Trophoblast cell (in vitro differentiated cells and primary cell): ENCODE measurements around the gene TBC1D5.

Experiments
- DNase-seq, 2 donors: peaks; one replicate each; pipeline ENCODE4 v3.0.0-alpha.2; 2016
- H2AFZ ChIP-seq: 2 replicates; pipeline ENCODE4 v1.6.1; 2013; ENCODE audit warnings: low read length, moderate library complexity, mild to moderate bottlenecking; ENCODE audit not compliant: insufficient read depth, poor library complexity
- H2AK5ac ChIP-seq: 2 replicates; pipeline ENCODE4 v1.6.1; 2013; ENCODE audit warnings: mild to moderate bottlenecking, low read length
- H2BK120ac ChIP-seq: 2 replicates; pipeline ENCODE4 v1.6.1; 2013; ENCODE audit warnings: low read length, mild to moderate bottlenecking, moderate library complexity; ENCODE audit not compliant: insufficient read depth, poor library complexity
- H2BK12ac ChIP-seq: 2 replicates; pipeline ENCODE4 v1.6.1; 2013; ENCODE audit warnings: mild to moderate bottlenecking, low read length, moderate library complexity
- H2BK5ac ChIP-seq: 2 replicates; pipeline ENCODE4 v1.6.1; 2013; ENCODE audit warnings: low read length, low read depth, moderate library complexity, mild to moderate bottlenecking; ENCODE audit not compliant: poor library complexity
- H3K14ac ChIP-seq: 2 replicates; pipeline ENCODE4 v1.6.1; 2013; ENCODE audit warnings: mild to moderate bottlenecking, low read length
- H3K18ac ChIP-seq: 2 replicates; pipeline ENCODE4 v1.6.1; 2013; ENCODE audit warnings: mild to moderate bottlenecking, low read length
- H3K23ac ChIP-seq: 2 replicates; pipeline ENCODE4 v1.6.1; 2013; ENCODE audit warnings: low read length
- H3K27ac ChIP-seq: 2 replicates; pipeline ENCODE4 v1.5.1; 2013; ENCODE audit warnings: low read depth, mild to moderate bottlenecking, inconsistent platforms, low read length, moderate library complexity
- H3K27me3 ChIP-seq: 2 replicates; pipeline ENCODE4 v1.6.1; 2013; ENCODE audit warnings: inconsistent platforms, mild to moderate bottlenecking, low read length, moderate library complexity; ENCODE audit not compliant: insufficient read depth
- H3K36me3 ChIP-seq, 2 experiments: 1 replicate in 1 of 2; 2 replicates in 1 of 2; pipeline ENCODE4 v1.6.1; 2013; ENCODE audit warnings: low read length in 2 of 2, mild to moderate bottlenecking in 2 of 2, moderate library complexity in 1 of 2; ENCODE audit not compliant: insufficient read depth in 2 of 2, control insufficient read depth in 1 of 2
- H3K4ac ChIP-seq: 2 replicates; pipeline ENCODE4 v1.6.1; 2013; ENCODE audit warnings: low read depth, mild to moderate bottlenecking, low read length, moderate library complexity
- H3K4me1 ChIP-seq, 2 experiments: 1 replicate in 1 of 2; 2 replicates in 1 of 2; pipeline ENCODE4 v1.6.1; 2013; ENCODE audit warnings: low read length in 2 of 2, mild to moderate bottlenecking in 2 of 2, moderate library complexity in 1 of 2; ENCODE audit not compliant: insufficient read depth in 2 of 2, control insufficient read depth in 1 of 2
- H3K4me2 ChIP-seq: 2 replicates; pipeline ENCODE4 v1.6.1; 2013; ENCODE audit warnings: inconsistent platforms, mild to moderate bottlenecking, low read length, moderate library complexity
- H3K4me3 ChIP-seq: 2 replicates; pipeline ENCODE4 v1.5.1; 2013; ENCODE audit warnings: mild to moderate bottlenecking, low read depth, low read length, inconsistent platforms
- H3K79me1 ChIP-seq: one replicate; pipeline ENCODE4 v1.6.1; 2013; ENCODE audit warnings: low read length
- H3K79me2 ChIP-seq: 2 replicates; pipeline ENCODE4 v1.6.1; 2013; ENCODE audit warnings: low read length, mild to moderate bottlenecking; ENCODE audit not compliant: control insufficient read depth, insufficient read depth, poor library complexity
- H3K9ac ChIP-seq: 2 replicates; pipeline ENCODE4 v1.6.1; 2013; ENCODE audit warnings: mild to moderate bottlenecking, low read length
- H3K9me3 ChIP-seq: 2 replicates; pipeline ENCODE4 v1.6.1; 2013; ENCODE audit warnings: low read depth, mild to moderate bottlenecking, control low read depth, inconsistent platforms, low read length; ENCODE audit not compliant: insufficient read depth
- H4K12ac ChIP-seq: 2 replicates; pipeline ENCODE4 v1.6.1; 2013; ENCODE audit warnings: low read depth, mild to moderate bottlenecking, low read length, moderate library complexity
- H4K8ac ChIP-seq: 2 replicates; pipeline ENCODE4 v1.6.1; 2013; ENCODE audit warnings: low read depth, mild to moderate bottlenecking, low read length, moderate library complexity
- H4K91ac ChIP-seq: one replicate; pipeline ENCODE4 v1.6.1; 2013; ENCODE audit warnings: low read depth, mild to moderate bottlenecking, low read length, moderate library complexity
- WGBS: extraction: QIAGEN DNeasy Blood & Tissue Kit; methylation state at CpG from one replicate; pipeline ENCODE4 v1.1.7; 2013; ENCODE audit warnings: missing lambda C conversion rate; ENCODE audit not compliant: insufficient read length, insufficient coverage; ENCODE audit errors: extremely low coverage; 5-methylcytosine and 5-hydroxymethylcytosine counted together

TBC1D5 gene

DNA sequence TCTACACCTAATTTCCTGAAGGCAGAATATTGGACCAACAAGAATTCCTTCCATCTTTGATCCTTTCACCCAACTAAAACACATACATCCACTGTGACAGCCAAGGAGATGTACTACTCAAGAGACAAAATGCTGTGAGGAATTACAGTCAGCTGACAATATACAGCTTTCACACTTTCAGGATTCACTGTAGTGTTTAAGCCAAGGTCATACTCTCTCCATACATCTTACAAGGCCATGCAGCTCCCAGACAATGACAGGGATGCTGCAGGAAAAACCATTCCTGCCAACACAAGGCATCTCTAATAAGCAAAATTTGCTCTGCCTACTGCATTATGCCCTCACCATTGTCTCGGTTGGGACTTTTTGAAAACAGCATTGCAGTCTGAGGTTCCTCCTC is 170.7 kb downstream of the TBC1D5 start:
- no peak overlapping the region for H3K9ac ChIP-seq
- H2BK12ac ChIP-seq, result no peak overlapping the region
- no peak overlapping the region for H2AK5ac ChIP-seq
- H3K9me3 ChIP-seq, result no peaks in the 10 kb centered on the region
- H4K8ac ChIP-seq, result no peak overlapping the region
- no peak overlapping the region for H2BK120ac ChIP-seq
- H2AFZ ChIP-seq, result no peak overlapping the region
- WGBS, result no CpG with 5 or more reads among the region's 1 CpG
- no peaks in the 10 kb centered on the region for H3K79me2 ChIP-seq
- DNase-seq, result no peak
- no peak overlapping the region for H3K27ac ChIP-seq
- H4K12ac ChIP-seq, result no peak overlapping the region
- H3K18ac ChIP-seq, result no peak overlapping the region
- no peak overlapping the region for H3K4me3 ChIP-seq
- H3K23ac ChIP-seq, result no peak overlapping the region
- H2BK5ac ChIP-seq, result no peak overlapping the region
- no peaks in the 10 kb centered on the region for H3K4me1 ChIP-seq
- H3K14ac ChIP-seq, result no peak overlapping the region
- no peaks in the 10 kb centered on the region for H3K79me1 ChIP-seq
- H3K36me3 ChIP-seq, result no peaks in the 10 kb centered on the region
- H3K27me3 ChIP-seq, result no peaks in the 10 kb centered on the region
- no peak overlapping the region for H3K4ac ChIP-seq
- H4K91ac ChIP-seq, result no peak overlapping the region
- no peak overlapping the region for H3K4me2 ChIP-seq

DNA sequence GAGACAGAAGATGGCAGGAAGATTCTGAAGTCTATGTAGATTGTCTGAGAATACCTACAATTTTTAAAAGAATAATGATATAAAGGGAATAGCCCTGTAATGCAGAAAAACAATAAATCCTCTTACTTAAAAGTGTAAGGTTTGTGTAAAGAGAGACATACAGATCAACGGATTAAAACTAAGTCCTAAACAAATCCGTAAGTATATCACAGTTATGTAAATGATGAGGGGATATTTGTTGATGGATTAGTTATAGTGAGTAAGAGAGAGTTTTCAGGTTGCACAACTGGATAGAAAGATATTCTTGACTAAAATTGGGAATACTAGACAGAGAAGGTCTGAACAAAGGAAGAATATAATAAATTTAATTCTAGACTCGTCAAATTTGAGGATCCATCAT is 179.6 kb downstream of the TBC1D5 start:
- Histone ChIP-seq H3K4me3 (no peak overlapping the region), H3K27ac (no peak overlapping the region), H3K18ac (no peak overlapping the region), H4K12ac (no peak overlapping the region), H3K9me3 (no peaks in the 10 kb centered on the region), H2AK5ac (no peak overlapping the region), H3K4ac (no peak overlapping the region), H3K36me3 (no peaks in the 10 kb centered on the region), H3K4me1 (no peaks in the 10 kb centered on the region), H3K79me1 (no peaks in the 10 kb centered on the region), H3K4me2 (no peak overlapping the region), H2BK12ac (no peak overlapping the region), H2BK5ac (no peak overlapping the region), H4K8ac (no peak overlapping the region), H3K23ac (no peak overlapping the region), H4K91ac (no peak overlapping the region), H2AFZ (no peak overlapping the region), H3K14ac (no peak overlapping the region), H3K79me2 (no peaks in the 10 kb centered on the region), H3K27me3 (no peaks in the 10 kb centered on the region), H2BK120ac (no peak overlapping the region), H3K9ac (no peak overlapping the region)
- WGBS, result no CpG with 5 or more reads among the region's 3 CpGs
- no peak for DNase-seq

DNA sequence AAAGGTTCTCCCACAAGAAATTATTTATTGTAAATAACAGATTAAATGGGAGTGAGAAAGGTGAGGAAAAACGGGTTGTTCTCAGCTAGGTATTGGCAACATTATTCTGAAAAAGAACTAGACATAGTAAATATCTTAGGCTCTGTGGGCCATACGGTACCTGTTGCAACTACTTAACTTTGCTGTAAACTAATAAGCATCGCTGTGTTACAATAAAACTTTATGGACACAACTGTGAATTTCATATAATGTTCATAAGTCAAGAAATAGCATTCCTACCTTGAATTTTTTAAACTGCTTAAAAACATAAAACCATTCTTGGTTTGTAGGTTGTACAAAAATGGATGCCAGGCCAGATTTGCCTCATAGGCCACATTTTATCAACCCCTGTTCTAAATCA is 183.9 kb downstream of the TBC1D5 start:
- no peaks in the 10 kb centered on the region for H3K36me3 ChIP-seq
- H2AFZ ChIP-seq, result no peak overlapping the region
- no peaks in the 10 kb centered on the region for H3K27me3 ChIP-seq
- no peak overlapping the region for H3K27ac ChIP-seq
- H3K4me3 ChIP-seq, result no peak overlapping the region
- no peaks in the 10 kb centered on the region for H3K79me2 ChIP-seq
- no peak overlapping the region for H4K8ac ChIP-seq
- no peak overlapping the region for H3K9ac ChIP-seq
- peaks cover 0 to 2% of the 10 kb centered on the region in 2 experiments for H3K4me1 ChIP-seq
- H3K79me1 ChIP-seq, result no peaks in the 10 kb centered on the region
- DNase-seq, result no peak
- H2BK12ac ChIP-seq, result no peak overlapping the region
- no peak overlapping the region for H3K4me2 ChIP-seq
- WGBS, result no CpG with 5 or more reads among the region's 3 CpGs
- H2BK120ac ChIP-seq, result no peak overlapping the region
- no peak overlapping the region for H2BK5ac ChIP-seq
- H3K14ac ChIP-seq, result no peak overlapping the region
- H3K18ac ChIP-seq, result no peak overlapping the region
- H2AK5ac ChIP-seq, result no peak overlapping the region
- H4K12ac ChIP-seq, result no peak overlapping the region
- H3K4ac ChIP-seq, result no peak overlapping the region
- no peaks in the 10 kb centered on the region for H3K9me3 ChIP-seq
- H3K23ac ChIP-seq, result no peak overlapping the region
- H4K91ac ChIP-seq, result no peak overlapping the region

DNA sequence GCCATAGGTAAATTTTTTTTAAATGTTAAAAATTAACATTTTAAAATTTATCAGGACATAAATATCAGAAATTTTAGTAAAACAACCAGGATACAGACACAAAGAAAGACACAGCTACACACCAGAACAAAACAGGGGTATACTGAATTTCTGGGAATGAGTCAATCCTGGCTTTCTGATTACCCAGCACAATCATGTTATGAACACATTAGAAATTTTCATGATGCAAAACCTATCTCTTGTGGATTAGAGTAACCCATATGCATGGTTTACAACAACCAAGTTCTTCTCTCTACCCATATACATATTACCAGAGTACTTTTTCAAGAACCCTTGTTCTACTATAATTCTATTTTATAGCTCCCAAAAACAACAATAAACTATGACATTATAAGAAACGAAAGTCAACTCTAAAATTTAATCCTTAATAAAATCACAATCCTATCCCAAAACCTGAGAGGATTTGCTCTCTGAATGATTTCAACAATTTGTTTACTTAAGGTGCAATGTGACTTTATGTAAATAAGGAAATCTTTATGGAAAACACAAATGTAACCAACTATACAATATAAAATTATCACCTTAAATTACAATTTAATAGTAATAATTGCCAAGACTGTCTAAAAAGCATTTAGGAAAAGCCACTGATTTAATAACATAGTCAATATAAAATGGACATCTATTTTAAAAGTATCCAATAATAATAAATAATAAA is 184.5 kb downstream of the TBC1D5 start:
- Histone ChIP-seq H2BK120ac (no peak overlapping the region), H2AFZ (no peak overlapping the region), H3K4me2 (no peak overlapping the region), H4K8ac (no peak overlapping the region), H3K9me3 (no peaks in the 10 kb centered on the region), H3K14ac (no peak overlapping the region), H3K23ac (no peak overlapping the region), H3K4me3 (no peak overlapping the region), H2BK12ac (no peak overlapping the region), H2AK5ac (no peak overlapping the region), H3K18ac (no peak overlapping the region), H3K27ac (no peak overlapping the region), H3K4me1 (peaks cover 0 to 2% of the 10 kb centered on the region in 2 experiments), H4K91ac (no peak overlapping the region), H3K79me1 (no peaks in the 10 kb centered on the region), H3K27me3 (no peaks in the 10 kb centered on the region), H3K36me3 (no peaks in the 10 kb centered on the region), H2BK5ac (no peak overlapping the region), H4K12ac (no peak overlapping the region), H3K4ac (no peak overlapping the region), H3K79me2 (no peaks in the 10 kb centered on the region), H3K9ac (no peak overlapping the region)
- WGBS, result no CpG with 5 or more reads among the region's 1 CpG
- DNase-seq, result no peak
